ENCODE results near the gene CDH4.
A peak's percentile ranks its signal among the peaks of the same experiment; 100 is the strongest.

The CDH4 gene

DNA sequence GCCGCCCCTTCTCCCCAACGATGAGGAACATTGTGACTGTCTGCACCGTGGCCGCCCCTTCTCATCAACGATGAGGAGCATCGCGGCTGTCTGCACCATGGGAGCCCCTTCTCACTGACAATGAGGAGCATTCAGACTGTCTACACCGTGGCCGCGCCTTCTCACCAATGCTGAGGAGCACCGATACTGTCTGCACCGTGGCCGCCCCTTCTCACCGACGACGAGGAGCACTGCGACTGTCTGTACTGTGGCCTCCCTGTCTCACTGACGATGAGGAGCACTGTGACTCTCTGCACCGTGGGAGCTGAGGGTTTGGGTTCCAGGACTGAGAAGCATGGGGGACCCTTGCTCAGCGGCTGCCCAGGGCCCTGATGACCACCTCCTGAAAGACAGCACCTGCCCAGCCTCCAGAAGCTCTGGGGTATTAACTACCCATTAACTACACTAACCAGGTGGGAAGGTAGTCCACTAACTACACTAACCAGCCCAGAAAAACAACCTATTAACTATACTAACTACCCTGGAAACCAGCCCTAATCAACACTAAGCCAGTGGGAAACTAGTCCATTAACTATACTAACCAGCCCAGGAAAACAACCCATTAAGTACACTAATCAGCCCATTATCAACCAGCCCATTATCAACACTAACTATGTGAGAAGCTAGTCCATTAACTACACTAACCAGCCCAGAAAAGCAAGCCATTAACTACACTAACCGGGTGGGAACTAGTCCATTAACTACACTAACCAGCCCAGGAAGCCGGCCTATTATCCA is 696.7 kb downstream of the CDH4 start:
- DNase-seq, result no peak

DNA sequence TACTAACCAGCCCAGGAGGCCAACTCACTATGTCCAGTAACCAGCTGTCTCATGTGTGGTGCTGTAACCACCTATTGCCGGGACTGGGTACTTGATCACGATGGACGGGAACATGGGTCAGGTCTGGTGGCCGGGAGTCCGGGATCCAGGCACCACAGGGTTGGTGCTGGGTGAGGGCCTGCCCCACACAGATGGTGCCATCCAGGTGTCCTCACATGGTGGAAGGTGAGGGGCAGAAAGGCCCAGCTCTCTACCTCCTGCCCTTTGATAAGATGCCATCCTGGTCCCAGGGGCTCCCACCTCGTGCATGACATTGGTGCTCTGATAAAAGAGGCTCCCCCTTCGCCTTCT is 697.3 kb downstream of the CDH4 start:
- DNase-seq, result no peak

GRCh38 chr20:61949714-61950640 is 697.9 kb downstream of the CDH4 start:
- DNase-seq, result no peak

DNA sequence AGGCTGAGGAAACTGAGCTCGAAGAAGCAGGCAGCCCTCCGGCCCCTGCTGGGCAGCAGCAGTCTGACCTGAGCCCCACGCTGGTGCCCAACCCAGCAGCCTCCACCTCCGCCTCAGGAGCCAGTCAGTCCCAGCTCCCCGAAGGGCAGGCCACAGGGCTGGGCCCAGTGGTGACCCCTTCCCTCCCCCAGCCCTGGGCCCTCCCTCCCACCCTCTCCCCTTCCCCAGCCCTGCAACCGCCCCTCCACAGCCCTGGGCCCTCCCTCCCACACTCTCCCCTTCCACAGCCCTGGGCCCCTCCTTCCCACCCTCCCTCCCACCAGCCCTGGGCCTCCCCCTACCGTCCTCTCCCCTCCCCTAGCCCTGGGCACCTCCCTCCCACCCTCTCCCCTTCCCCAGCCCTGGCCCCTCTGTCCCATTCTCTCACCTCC is 698.6 kb downstream of the CDH4 start:
- no peak for DNase-seq

DNA sequence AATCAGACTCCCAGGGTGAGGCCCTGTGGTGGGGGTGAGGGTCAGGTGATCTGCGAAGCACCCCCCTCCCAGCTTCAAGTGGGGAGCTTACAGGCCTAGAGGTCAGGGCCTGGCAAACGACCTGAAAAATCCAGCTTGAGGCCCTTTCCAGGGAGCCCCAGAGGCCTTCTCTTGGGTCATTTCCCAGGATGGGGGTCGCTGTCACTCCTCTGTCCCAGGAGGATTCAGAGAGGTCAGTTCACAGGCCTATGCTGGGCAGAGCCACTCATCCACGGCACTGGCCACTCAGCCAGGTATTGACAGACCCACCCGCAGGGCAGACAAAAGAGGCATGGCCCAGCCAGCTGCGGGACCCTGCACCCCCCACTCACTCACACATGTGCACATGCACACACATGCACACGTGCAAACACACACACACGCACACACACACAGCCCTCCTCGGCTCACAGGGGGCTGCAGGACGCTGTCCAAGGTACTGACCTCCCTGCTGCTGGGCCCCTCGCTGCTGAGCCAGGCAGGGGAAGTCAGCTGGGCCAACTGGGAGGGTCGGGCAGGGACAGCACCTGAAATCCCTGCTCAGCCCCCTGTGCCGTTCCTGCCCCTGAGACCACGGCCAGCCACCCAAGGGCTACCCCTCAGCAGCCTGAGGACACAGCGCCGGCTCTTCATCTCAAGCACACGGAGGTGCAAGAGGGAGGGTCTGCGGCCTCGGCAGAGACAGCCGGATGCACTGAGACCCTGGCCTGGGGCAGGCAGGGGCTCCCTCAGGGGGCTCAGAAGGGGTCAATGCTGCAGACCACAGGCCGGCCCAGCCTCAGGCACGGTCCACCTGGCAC is 699.9 kb downstream of the CDH4 start:
- no peak for DNase-seq

DNA sequence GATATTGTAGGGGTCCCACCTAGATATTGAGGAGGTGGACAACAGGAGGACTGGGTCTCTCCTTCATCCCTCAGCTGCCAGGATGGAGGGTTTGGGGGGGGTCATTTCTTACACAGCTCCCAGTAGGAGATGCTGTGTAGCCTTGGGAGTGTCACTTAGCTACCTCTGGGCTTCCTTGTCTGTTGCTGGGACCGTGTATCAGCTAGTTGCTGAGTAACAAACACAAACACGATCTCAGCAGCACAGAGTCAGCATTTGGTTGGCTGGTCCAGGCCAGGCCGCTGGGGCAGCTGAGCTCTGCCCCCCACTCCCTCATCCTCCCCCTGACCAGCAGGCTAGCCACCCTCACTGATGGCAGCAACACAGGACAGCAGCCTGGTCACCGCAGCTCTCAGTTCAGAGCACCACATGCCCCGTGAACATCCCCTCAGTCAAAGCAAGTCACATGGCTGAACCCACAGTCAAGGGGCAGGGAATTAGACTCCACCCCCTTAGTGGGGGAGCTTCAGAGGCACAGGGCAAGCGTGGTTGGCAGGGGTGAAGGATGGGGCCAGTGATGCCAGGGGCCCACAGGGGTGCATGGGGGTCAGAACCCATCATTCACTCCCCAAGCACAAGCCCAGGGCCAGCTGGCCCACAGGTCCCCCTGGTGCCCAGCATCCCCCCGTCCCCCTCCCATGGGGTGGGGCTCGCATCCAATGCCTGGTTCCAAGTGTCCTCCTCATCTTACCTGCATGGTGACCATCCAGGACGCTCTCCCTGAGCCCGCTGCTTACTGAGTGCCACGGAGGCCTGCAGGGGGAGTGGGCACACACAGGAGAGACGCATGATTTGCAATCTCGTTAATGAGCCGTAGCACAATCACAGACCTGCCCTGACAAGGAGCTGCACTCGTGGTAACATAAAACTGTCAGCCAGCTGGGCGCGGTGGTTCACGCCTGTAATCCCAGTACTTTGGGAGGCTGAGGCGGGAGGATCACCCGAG is 701.3 kb downstream of the CDH4 start:
- DNase-seq, result peak; percentile 96

DNA sequence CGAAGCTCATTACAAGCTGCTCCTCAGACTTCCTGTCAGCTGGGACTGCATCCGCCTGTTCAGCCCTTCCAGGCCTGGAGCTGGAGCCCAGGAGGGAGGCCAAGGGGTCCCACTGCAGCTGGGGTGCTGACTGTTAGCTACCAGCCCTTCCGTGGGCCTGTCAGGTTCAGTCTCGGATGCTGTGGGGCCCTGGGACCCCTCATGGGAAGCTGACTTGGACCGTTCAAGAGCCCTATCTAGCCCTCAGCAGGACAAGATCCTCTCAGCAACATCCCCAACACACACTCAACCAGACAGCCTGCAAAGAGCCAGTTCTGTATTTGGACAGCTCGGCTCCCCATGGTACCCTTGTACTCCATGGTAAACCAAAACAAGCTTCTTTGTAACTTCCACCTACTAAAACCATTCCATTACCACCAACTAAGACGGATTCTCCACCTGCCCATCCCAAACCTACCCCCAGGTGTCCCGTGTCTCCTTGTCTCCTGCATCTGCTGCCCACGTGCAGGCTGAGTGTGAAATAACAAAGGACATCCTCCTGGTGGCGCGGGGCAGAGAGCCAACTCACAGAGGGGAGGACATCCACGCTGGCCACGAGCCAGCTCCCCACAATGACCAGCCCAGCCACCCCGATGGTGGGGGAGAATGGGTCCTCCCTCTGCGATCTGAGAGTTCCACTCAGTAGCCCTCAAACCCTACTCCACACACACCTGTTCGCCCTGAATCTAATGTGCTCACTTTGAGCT is 702.4 kb downstream of the CDH4 start:
- peak; percentile 99 for DNase-seq

DNA sequence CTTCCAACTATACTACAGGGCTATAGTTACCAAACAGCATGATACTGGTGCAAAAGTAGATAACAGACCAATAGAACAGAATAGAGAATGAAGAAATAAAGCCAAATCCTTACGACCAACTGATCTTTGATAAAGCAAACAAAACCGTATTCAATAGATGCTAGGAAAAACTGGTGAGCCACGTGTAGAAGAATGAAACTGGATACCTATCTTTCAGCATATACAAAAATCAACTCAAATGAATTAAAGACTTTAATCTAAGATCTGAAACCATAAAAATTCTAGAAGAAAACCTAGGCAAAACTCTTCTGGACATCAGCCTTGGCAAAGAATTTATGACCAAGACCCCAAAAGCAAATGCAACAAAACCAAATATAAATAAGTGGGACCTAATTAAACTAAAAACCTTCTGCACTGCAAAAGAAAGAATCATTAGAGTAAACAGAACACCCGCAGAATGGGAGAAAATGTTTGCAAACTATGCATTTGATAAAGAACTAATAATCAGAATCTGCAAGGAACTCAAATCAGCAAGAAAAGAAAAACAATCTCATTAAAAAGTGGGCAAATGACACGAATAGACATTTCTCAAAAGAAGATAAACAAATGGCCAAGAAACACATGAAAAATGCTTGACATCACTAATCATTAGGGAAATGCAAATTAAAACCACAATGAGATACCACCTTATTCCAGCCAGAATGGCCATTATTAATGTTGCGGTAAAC is 703.8 kb downstream of the CDH4 start:
- no peak for DNase-seq

DNA sequence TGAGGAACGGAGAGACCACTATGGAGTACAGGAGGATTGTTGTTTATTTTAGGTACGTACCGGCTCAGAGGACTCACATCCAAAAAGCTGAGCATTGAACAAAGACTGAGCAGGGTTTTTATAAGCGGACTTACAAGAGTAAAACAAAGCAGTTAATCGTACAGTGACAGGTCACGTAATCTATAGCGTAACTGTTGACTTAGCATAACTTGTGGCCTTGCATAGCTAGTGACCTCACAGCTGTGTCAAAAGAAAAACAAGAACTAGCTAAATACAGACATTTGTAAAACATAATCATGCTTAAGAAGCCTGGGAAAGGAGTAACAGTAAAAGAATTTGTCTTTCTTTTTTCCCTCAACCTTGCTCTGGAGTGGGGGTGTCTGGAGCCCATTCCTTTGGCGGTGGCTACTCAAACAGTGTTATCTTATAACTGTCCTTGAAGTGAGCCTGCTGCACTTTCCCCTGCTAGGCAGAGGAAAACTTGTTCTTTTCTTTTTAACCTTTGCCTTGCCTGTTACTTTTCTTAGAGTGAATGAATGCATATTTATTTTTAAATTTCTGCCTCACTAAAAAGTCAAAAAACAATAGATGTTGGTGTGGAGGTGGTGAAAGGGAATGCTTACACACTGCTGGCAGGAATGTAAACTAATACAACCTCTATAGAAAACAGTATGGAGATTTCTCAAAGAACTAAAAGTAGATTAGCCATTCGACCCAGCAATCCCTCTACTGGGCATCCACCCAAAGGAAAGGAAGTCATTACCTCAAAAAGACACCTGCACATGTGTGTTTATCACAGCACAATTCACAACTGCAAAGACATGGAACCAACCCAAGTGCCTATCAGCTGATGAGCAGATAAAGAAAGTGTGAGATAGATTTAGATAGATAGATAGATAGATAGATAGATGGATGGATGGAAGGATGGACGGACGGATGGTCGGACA is 704.6 kb downstream of the CDH4 start:
- DNase-seq, result peak; percentile 44

DNA sequence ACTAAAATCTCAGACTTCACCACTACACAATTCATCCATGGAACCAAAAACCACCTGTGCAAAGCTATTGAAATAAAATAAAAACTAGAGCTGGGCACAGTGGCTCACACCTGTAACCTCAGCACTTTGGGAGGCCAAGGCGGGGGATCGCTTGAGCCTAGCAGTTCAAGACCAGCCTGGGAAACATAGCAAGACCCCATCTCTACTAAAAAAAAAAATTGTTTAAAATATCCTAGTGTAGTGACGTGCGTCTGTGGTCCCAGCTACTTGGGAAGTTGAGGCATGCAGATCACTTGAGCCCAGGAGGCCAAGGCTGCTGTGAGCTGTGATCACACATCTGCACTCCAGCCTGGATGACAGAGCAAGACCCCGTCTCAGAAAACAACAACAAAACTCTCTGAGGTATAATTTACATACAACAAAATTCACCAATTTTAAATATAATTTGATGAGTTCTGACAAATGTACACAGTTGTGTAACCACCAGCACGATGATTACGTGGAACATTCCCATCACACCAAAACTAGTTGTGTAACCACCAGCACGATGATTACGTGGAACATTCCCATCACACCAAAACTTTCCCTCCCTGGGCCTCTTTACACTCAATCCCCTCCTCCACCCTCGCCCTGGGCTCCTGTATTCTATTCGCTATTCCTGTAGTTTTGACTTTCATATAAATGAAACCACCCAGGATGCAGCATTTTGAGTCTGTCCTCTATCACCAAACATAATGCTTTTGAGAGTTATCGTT is 706.1 kb downstream of the CDH4 start:
- DNase-seq, result no peak

- DNase-seq, result peak; percentile 37
These were observed 707.0 kb downstream of the CDH4 start for GRCh38 chr20:61958773-61959700.

DNA sequence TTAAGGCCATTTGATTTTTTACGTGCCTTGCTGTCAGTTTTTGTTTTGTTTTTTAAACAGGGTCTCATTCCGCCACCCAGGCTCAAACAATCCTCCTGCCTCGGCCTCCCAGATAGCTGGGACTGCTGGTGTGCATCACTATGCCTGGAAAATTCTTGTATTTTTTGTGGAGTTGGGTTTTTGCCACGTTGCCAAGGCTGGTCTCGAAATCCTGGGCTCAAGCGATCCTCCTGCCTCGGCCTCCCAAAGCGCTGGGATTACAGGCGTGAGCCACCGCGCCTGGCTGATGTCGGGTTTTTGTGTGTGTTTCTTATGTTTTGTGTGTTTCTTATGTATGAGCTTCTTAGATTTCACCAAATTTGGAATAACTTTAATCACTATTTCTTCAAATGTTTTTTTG is 708.8 kb downstream of the CDH4 start:
- DNase-seq, result no peak

DNA sequence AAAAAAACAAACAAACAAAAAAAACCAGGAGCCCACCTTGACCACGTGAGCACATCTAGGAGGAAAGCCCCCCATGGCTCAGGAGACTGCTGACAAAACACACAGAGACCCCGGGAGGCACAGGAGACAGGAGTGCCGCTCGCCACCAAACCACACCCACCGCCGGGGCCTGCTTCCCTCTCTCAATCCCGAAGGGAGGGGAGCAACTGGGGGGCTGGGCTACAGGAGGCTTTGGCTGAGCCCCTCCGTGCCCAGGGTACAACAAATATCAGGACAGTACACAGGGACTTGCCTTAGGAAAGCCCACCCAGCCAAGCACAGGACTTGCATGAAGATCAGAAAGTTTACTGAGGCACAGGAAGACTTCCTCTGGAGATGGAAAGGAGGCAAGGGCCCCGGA is 711.1 kb downstream of the CDH4 start:
- no peak for DNase-seq

DNA sequence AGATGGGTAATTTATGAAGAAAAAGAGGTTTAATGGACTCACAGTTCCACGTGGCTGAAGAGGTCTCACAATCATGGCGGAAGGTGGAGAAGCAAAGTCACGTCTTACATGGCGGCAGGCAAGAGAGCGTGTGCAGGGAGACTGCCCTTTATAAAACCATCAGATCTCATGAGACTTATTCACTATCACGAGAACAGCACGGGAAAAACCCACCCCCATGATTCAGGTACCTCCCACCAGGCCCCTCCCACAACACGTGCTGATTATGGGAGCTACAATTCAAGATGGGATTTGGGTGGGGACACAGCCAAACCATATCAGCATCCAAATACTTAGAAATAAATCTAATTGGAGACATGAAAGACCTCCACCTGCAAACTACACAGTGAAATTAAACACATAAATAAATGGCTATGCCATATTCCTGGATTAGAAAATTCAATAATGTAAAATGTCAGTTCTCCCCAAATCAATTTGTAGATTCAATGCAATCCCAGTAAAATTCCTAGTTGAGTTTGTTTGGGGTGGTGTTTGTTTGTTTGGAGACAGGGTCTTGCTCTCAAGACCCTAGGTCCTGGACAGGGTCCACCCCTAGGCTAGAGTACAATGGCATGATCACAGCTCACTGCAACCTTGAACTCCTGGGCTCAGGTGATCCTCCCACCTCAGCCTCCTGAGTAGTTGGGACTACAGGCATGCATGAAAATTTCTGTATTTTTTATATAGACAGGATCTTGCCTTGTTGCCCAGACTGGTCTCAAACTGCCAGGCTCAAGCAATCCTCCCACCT is 712.0 kb downstream of the CDH4 start:
- no peak for DNase-seq

DNA sequence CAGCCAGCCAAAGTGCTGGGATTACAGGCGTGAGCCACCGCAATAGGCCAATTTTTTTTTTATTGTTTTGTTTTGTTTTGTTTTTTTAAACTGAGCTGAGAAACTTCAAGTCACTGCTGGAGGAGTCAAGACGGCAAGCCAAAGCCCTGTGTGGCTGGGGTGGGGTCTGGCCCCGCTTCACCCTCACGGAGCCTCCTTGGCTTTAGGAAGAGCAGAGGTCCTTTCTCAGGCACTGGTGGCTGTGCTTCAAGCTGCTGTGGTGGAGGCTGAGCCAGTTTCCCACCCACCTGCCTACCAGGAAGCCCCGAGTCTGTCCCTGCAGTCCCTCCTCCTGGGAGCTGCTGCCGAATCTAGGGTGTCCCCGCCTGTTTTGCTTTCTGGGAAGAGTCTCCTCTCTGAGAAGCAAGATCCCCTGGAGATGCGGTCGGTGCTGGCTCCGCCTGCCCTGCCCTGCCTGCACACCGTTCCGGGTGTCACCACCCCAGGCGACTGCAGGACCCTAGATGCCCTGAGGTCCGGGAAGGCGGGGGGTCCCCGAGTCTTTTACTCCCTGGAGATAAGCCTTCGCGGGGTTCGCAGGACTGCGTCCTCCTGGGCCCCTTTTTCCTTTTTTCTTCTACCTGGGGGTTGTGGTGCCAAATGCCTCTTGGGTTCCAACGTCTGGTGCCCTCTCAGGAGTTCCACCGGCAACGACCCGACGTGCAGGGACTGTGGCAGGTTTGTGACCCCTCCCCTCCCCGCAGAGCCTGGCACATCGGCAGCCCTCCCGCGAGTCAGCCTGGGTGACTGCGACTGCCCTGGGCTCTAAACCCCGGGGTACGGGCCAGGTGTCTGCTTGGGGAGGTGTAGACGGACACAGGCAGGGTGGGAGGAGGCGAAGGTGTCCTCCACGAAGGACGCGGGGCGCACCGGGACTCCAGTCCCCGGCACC is 712.9 kb downstream of the CDH4 start:
- DNase-seq, result no peak

All from NCI-H345 (cell line).